HepG2 (cell line): ENCODE results near the gene NID2. TPM values are rescaled to one million over a fixed set of nuclear protein-coding genes. Genes with fewer than 3 reads are reported as not detected.

Experiments
- FUBP1 ChIP-seq: sonication (generic); formaldehyde crosslinking; IDR thresholded peaks from 2 replicates; pipeline ENCODE4 v1.5.1; 2020; ENCODE audit warnings: missing genetic modification reagents, mild to moderate bottlenecking, borderline replicate concordance
- GLMP ChIP-seq: sonication (generic); formaldehyde crosslinking; IDR thresholded peaks from 2 replicates; pipeline ENCODE4 v1.9.0; 2021; ENCODE audit warnings: missing genetic modification reagents, mild to moderate bottlenecking, borderline replicate concordance
- GMEB2 ChIP-seq: IDR thresholded peaks from 2 replicates; pipeline ENCODE4 v1.6.1; 2016; ENCODE audit warnings: missing biosample characterization, missing genetic modification reagents, low read depth
- KDM3A ChIP-seq: IDR thresholded peaks from 2 replicates; pipeline ENCODE4 v1.6.1; 2018; ENCODE audit warnings: low read depth, missing compliant biosample characterization
- MAX ChIP-seq: IDR thresholded peaks from 2 replicates; pipeline ENCODE4 v1.6.1; 2012; ENCODE audit warnings: inconsistent platforms
- MYC ChIP-seq: sonication (generic); formaldehyde crosslinking; IDR thresholded peaks from 2 replicates; pipeline ENCODE4 v1.9.0; 2021; ENCODE audit warnings: missing genetic modification reagents, borderline replicate concordance
- NR2F6 ChIP-seq, 2 experiments: IDR thresholded peaks; 2 replicates each; pipeline ENCODE4 v1.6.1; 2016; ENCODE audit warnings: antibody characterized with exemption in 1 of 2, mild to moderate bottlenecking in 1 of 2
- RBM22 ChIP-seq: fragments of 200-400 bp; formaldehyde crosslinking; optimal IDR thresholded peaks from 2 replicates; pipeline ENCODE3; 2017; ENCODE audit warnings: mild to moderate bottlenecking, low read length, moderate library complexity
- SMAD3 ChIP-seq: sonication (generic); formaldehyde crosslinking; IDR thresholded peaks from 2 replicates; pipeline ENCODE4 v1.4.0; 2020; ENCODE audit warnings: missing genetic modification reagents
- SNAPC4 ChIP-seq: sonication (generic); formaldehyde crosslinking; IDR thresholded peaks from 2 replicates; pipeline ENCODE4 v1.4.0; 2020; ENCODE audit warnings: mild to moderate bottlenecking, missing genetic modification reagents
- TRAFD1 ChIP-seq: sonication (generic); formaldehyde crosslinking; IDR thresholded peaks from 2 replicates; pipeline ENCODE4 v1.5.1; 2020; ENCODE audit warnings: missing genetic modification reagents, mild to moderate bottlenecking, borderline replicate concordance
- ZFP36 ChIP-seq: fragments of 150-350 bp; IDR thresholded peaks from 2 replicates; pipeline ENCODE4 v1.6.1; 2018; ENCODE audit warnings: borderline replicate concordance, low read length, low read depth; ENCODE audit not compliant: partially characterized antibody
- ZNF253 ChIP-seq: sonication (generic); formaldehyde crosslinking; IDR thresholded peaks from 2 replicates; pipeline ENCODE4 v1.8.0; 2022; ENCODE audit warnings: mild to moderate bottlenecking, missing genetic modification reagents, borderline replicate concordance
- ZSCAN30 ChIP-seq: sonication (generic); formaldehyde crosslinking; IDR thresholded peaks from 2 replicates; pipeline ENCODE4 v1.5.0; 2020; ENCODE audit warnings: mild to moderate bottlenecking, missing genetic modification reagents
- polyA plus RNA-seq, 8 experiments: library from polyadenylated mRNA; depleted of rRNA in 3 of 8; stranded (reverse) in 7 of 8; unstranded in 1 of 8; fragments of >200 nt; fragmentation: Illumina TruSeq in 4 of 8; extraction: Trizol in 4 of 8; gene quantifications; 2 replicates each; pipeline versions ENCODE4 v1.2.1 to v1.2.3, GENCODE V29; 2011 to 2016; ENCODE audit warnings: low read depth in 4 of 8, missing spikeins in 1 of 8, mixed read lengths in 1 of 8; ENCODE audit not compliant: insufficient read depth in 1 of 8
- total RNA-seq, 5 experiments: library from RNA; depleted of rRNA; stranded (reverse); fragments of >200 nt; fragmentation: Illumina TruSeq; extraction: Trizol; gene quantifications; 2 replicates each; pipeline ENCODE4 v1.2.3, GENCODE V29; 2016; ENCODE audit warnings: low read depth in 1 of 5

The NID2 gene
- total and polyA plus RNA-seq, 2 of the 13 experiments (the other 11 are each of a cell fraction or from before 2014, with no cell fraction given): 0.11 TPM; not detected in 1

- TF ChIP-seq MAX: peak; percentile 78
- no peak for TF ChIP-seq SMAD3 (CRISPR knock-in tag)
- no peak for TF ChIP-seq RBM22
- TF ChIP-seq ZNF253 (CRISPR knock-in tag): no peak
- no peak for TF ChIP-seq NR2F6 (IDR thresholded peaks at IDR 0.05)
- TF ChIP-seq NR2F6 (CRISPR knock-in tag; IDR thresholded peaks at IDR 0.05): no peak
- no peak for TF ChIP-seq GLMP (CRISPR knock-in tag)
- TF ChIP-seq GMEB2 (CRISPR knock-in tag): peak; percentile 99
- no peak for TF ChIP-seq TRAFD1 (CRISPR knock-in tag)
- TF ChIP-seq ZFP36: no peak
- no peak for TF ChIP-seq ZSCAN30 (CRISPR knock-in tag)
- no peak; the same call in 1 of the 2 replicates for TF ChIP-seq KDM3A (CRISPR knock-in tag)
- 0 out of 2 replicates have a peak, but pooled peaks have one; percentile 22 for TF ChIP-seq SNAPC4
- TF ChIP-seq FUBP1 (CRISPR knock-in tag): no peak
- TF ChIP-seq MYC (CRISPR knock-in tag): peak; percentile 46; the same call in 1 of the 2 replicates
These were observed 79.3 kb downstream of the NID2 start, which contains the start of gene RTRAF (continued) for GRCh38 chr14:51989293-51990234.
